PC-9 (cell line): ENCODE measurements around the gene IFNAR2.

ENCODE experiments used
- EZH2 ChIP-seq: fragments of 200-600 bp; sonication (generic); IDR thresholded peaks from 2 replicates; pipeline ENCODE4 v1.8.0; 2017; ENCODE audit warnings: antibody characterized with exemption, low read depth
- TF ChIP-seq, protein P1 (sequence below): fragments of 200-600 bp; sonication (generic); conservative IDR thresholded peaks from 2 replicates; pipeline ENCODE4 v1.6.1; 2017; ENCODE audit warnings: mixed run types, antibody characterized with exemption, mild to moderate bottlenecking, moderate library complexity

DNA sequence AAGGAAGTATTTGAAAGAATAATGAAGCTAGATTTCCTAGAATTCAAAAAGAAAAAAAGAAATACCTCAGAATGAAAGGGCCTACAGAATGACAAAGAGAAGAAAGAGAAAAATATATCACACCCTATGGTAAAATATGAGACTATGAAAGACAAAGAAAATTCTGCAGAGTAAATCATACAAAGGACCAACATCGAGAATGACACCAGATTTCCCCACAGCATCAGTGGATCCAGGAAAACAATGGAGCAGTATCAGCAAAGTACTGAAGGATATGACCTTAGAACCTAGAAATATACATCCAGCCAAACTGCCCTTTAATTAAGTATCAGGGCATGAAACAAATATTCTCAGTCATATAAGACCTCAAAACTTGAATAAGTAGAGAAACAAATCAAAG lies 21.2 kb upstream of the IFNAR2 start:
- TF ChIP-seq, protein P1, sequence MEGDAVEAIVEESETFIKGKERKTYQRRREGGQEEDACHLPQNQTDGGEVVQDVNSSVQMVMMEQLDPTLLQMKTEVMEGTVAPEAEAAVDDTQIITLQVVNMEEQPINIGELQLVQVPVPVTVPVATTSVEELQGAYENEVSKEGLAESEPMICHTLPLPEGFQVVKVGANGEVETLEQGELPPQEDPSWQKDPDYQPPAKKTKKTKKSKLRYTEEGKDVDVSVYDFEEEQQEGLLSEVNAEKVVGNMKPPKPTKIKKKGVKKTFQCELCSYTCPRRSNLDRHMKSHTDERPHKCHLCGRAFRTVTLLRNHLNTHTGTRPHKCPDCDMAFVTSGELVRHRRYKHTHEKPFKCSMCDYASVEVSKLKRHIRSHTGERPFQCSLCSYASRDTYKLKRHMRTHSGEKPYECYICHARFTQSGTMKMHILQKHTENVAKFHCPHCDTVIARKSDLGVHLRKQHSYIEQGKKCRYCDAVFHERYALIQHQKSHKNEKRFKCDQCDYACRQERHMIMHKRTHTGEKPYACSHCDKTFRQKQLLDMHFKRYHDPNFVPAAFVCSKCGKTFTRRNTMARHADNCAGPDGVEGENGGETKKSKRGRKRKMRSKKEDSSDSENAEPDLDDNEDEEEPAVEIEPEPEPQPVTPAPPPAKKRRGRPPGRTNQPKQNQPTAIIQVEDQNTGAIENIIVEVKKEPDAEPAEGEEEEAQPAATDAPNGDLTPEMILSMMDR: no peak
- TF ChIP-seq EZH2: no peak
